Hematopoietic multipotent progenitor cell (in vitro differentiated cells): Measurements from ENCODE around the gene PUSL1. TPM values are rescaled to one million over a fixed set of nuclear protein-coding genes. Genes with fewer than 3 reads are reported as not detected.

Experiments
- DNase-seq, 3 donors: peaks; one replicate each; pipeline ENCODE4 v3.0.0-alpha.2; 2011 to 2015; ENCODE audit warnings: low read depth in 2 of 3, low spot score in 2 of 3
- total RNA-seq: library from RNA; depleted of rRNA; stranded (reverse); fragments of >200 nt; gene quantifications from one replicate; pipeline ENCODE4 v1.2.3, GENCODE V29; 2012

Gene PUSL1
- total RNA-seq, 1 donor = 19.4 TPM

DNA sequence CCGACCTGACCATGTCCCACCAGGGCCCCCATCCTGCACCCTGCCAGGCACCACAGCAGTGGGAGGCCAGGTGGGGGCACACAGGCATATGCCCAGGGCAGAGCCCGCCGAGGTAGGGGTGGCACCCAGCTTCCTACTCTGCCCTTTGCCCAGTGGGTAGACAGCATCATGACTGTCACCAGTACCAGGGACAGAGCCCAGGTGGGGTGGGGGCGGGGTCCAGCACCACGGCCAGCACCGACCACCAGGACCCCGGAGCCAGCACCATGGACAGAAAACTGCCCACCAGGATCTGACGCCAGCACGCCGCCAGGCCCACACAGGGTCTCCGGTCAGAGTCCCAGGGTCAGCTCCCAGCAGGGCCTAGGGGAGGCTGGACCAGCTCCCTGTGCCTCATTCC, 26.4 kb downstream of the PUSL1 start:
- no peak for DNase-seq

- DNase-seq = no peak
These were observed 26.9 kb downstream of the PUSL1 start for GRCh38 chr1:1335283-1335682.

GRCh38 chr1:1335792-1336248, 27.4 kb downstream of the PUSL1 start:
- DNase-seq = no peak

DNA sequence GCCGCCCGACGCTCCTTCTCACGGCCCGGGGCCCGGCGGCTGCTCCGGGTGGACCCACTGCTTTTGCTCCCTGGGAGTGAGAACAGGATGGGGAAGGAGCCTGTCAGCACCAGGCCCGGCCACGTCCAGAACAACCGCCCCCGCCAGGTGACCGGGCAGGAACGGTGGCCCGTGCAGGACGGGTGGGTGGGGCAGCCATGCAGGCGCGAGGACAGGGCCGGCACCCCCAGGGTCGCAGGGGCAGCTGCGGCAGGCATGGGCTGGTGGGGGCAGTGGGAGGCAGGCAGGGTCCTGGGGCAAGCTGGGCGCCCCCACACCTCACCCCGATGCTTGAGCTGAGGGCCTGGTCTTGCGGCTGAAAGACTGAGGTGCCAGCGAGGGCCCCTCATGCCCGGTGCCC, 28.0 kb downstream of the PUSL1 start:
- no peak for DNase-seq

DNA sequence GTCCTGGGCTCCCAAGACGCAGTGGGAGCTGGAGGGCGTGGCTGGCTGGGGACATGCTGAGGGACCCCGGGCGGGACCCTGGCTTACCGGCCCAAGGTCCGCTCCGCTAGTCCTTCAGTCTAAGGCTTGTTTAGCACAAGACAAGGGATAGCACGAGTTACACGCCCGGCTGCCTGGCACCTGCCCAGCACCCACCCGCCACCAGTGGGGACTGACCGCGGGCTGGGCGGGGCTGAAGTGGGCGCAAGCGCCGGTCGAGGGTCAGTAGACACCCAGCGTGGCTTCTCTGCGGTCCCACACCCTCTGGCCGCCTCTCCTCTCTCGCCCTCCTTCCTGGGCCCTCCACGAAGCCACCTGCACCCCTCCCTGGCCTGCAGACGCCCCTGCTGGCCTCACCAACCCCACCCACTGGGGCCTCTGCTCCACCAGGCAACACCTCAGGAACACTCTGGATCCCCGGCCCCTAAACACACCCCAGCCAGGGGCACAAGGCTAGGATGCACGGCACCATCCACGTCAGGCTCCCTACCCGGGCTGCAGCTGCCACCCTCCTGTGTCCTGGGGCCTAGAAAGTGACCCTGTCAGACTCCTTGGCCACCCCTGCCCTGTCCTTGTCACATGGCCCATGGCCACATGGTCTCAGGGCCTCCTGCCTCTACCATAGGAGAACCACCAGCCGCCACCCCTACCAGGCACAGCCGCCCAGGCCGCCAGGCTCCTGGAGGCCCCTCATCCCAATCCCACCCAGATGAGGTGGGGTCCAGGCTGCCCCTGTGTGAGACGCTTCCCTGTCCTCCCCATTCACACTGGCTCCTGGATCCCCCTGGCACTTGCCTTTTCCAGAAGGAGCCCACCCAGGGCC, 28.8 kb downstream of the PUSL1 start:
- no peak for DNase-seq

GRCh38 chr1:1337793-1338147, 29.4 kb downstream of the PUSL1 start:
- DNase-seq = no peak

DNA sequence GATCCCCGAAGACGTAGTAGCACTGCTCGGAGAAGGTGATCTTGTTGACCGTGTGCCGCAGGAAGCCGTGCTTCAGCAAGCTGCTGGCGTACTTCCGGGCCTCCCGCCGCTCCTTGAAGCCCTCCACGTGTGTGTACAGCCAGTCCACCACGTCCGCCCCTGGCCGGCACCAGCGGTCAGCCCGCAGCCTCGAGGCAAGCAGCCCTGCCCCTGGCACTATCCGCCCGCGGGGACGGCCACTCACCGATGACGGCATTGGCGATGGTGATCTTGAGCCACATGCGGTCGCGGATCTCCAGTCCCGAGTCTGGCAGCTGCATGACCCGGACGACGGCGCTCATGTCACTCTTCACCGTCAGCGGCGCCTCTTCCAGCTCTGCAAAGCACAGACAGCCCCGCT, 29.9 kb downstream of the PUSL1 start:
- DNase-seq = no peak

DNA sequence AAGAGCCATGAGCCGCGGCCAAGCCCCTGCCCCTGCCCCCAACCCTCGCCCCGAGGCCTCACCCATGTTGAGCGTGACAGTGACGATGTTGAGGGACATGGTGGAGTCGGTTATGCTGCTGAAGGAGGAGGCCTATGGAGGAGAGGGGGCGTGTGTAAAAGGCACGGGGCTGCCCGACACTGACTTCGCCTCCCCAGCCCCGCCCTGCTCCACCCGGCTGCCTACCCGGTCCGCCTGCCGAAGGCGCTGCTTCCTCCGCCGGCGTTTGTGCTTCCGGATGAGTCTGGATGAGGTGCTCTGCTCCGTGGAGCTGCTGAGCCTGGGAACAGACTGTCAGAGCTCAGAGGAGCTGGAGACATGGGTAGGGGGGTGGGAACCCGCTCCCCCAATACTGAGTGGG, 31.8 kb downstream of the PUSL1 start:
- no peak for DNase-seq

GRCh38 chr1:1340791-1341548, 32.6 kb downstream of the PUSL1 start:
- no peak for DNase-seq

GRCh38 chr1:1341549-1342021, 33.2 kb downstream of the PUSL1 start:
- no peak for DNase-seq

GRCh38 chr1:1342061-1342562, 33.7 kb downstream of the PUSL1 start:
- DNase-seq = no peak

DNA sequence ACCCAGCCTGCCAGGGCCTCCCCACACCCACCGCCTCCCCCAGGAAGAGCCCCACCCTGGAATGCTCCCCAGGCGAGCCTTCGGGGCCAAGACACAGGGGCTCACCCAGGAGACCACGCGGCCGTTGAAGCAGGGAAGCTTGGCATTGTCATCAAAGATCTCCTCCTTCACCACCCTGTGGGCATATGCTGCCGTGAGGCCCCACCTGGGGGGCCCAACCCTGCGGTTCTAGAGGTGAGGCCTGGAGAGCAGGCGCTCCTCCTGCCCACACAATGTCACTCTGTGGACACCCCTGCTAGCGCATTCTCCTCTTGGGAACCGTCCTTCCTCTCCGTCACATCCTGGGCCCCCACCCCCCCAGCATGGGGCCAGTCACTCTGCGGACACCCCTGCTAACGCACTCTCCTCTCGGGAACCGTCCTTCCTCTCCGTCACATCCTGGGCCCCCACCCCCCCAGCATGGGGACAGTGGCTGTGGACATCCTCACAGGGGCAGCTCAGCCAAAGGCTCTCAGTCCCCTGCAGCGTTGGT, 34.3 kb downstream of the PUSL1 start:
- no peak for DNase-seq

GRCh38 chr1:1343811-1344421, 35.5 kb downstream of the PUSL1 start:
- no peak for DNase-seq

DNA sequence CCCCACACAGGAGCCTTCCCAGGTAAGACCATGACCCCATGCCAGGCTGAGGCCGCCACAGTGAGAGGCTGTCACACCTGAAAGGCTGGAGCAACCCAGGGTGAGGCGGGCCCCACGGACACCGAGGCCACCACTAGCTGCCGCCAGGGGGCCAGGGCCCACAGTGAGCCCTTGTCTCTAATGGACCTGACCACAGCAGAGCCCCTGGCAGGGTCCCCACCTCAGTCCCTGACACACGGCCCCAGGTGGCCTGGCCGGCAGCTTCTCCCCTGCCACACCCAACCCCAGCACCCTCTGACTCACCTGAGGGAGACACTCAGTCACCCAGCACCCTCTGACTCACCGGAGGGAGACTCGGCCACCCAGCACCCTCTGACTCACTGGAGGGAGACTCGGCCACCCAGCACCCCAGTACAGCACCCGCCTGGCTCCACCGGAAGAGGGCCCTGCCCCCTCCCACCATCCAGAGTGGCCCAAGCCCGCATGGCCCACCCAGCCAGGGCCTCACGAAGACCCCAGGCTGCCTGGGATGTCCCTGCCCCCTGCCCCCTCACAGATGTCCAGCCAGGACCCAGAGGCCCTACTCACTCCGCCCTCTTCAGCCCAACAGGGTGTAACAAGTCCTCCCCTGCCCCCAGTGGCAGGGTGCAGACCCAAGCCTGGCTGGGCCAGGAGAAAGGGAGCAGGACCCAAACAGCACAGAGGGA, 36.4 kb downstream of the PUSL1 start:
- no peak for DNase-seq

DNA sequence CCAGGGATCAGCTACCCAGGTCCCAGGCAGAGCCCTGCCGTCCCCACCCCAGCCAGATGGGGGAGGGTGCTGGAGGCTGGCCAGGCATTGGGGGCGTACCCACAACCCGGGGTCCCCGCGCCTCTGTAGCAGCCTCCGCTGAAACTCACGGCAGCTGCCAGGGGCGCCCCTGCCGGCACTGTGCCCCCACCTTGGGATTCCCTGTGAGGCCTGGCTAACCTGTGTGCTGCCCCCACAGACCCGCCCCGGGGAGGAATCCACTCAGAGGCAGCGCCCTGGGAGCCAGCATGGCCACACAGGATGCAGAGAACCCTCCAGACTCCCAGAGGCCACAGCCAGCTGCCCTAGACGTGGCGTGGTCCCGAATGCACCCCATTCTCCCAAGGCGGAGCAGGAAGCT, 37.0 kb downstream of the PUSL1 start:
- DNase-seq = no peak

DNA sequence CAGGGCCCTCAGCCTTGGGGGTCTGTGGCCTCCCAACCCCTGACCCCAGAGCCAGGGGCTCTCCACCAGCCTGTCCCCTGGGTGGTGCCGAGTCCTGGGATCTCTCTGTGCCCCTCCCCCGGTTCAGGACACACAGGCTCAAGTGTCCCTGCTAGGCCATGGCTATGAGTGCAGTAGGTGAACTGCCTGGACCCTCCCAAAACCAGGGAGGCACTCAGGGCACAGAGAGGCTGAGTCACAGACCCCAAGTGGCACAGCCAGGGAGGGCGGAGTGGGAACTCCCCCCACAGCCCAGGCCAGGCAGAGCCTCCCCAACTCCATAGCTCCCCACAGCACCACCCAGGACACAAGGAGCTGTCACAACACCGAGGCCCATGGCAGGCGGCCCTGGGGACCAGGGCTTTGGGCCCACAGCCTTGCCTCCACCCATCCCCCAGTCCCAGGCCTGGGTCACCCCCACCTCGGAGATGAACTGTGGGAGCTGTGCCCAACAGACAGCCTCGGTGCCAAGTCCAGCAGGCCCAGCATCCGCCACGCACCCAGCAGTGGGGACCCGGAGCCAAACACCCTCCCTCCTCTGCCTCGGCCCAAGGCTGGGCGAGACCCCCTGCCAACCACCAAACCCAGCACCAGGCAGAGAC, 37.6 kb downstream of the PUSL1 start:
- DNase-seq = no peak

GRCh38 chr1:1346501-1346890, 38.1 kb downstream of the PUSL1 start:
- no peak for DNase-seq

DNA sequence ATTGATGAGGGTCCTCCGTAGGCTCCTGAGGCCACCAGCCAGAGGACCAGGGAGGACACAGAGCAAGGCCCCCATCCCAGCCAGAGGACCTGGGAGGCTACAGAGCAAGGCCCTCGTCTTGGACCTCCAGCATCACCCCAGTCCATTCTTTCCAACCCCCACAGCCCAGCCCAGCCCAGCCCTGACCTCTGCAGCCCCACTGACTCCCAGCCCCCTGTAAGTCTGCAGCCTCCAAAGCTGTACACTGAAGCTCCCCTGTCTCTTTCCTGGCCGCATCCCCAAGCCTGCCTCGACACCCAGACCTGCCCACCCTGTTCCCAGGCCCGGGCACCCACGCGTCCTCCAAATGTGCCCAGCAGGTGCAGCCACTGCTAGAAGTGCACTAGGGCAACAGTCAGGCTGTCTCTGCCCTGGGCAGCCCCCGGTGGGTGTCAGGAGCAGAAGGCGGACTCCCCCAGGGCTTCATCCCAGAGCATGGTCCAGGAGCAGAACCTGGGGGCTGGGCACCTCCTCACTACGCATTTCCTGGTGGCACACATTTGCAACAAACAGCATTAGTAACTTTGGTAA, 38.7 kb downstream of the PUSL1 start:
- no peak for DNase-seq

DNA sequence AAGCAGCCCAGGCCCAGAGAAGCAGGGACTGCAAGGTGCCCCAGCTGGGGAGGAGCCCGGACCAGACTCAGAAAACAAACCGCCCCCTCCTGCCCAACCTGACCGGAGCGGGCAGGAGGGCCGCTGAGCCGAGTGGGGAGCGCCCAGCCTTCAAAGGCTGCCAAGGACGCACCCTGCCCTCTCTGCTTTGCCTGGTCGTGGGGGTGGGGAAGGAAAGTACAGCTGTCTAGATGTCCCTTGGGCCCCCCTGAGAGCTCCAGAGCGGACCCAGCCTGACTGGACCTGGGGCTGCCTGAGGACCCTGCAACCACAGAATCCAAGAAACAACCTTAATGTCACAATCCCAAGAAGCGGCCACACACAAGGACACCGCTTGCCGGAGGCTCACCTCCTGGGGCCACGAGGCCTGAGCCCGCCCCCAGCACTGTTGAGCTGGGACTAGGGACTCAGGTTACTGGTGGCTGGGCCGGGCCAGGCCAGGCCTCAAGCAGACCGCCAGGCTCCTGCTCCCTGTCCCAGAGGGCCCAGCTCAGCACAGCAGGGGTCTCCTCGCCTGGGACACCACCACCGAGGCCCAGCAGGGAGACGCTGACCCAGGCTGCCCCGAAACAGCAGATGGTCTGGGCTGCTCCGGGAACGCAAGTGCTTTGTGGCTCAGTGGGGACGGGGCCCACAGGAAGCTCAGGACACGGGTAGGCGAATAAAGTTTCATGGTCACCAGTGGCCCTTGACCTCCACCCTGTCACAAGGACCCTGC, 39.4 kb downstream of the PUSL1 start:
- DNase-seq = no peak
